ENCODE results near the gene EID3. TPM values are rescaled to one million over a fixed set of nuclear protein-coding genes. Genes with fewer than 3 reads are reported as not detected.

EID3 gene
- total RNA-seq, 2 donors from 2014 or later: 2.9 to 3.3 TPM

DNA sequence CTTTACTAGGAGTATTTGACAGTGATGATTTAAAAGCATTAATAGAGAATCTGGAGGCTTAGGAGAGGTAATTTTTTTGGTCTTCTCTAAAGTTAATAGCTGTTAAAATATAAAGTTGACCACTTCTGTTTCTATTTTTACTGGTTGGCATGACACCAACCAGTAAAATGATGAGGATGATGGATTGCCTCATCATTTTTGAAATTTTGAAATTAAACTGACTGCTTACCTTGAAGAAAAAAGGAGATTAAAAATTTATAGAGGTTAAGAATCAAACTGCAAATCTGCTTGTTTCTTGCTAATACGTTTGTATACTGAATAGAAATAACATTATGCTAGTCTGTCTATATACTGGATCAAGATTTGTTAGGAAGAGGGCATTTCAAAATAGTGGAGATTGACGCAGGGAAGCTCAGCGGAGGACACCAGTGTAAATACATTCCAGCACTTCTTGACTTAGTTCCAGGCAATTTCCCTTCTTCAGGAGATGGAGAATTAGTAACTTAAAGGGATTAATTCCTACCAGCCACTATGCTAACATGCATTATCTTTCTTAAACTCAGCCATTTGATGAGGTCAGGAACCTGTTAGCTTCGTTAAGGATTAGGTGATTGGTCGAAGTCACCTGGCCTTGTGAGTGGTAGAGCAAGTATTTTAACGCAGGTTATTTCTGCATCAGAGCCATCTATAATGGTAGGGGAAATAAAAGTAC lies 3.6 kb downstream of the EID3 start:
- Histone ChIP-seq H3K36me3 (peaks cover 38% of the 10 kb centered on the region), H3K9me3 (no peaks in the 10 kb centered on the region), H3K4me3 (no peak overlapping the region), H3K27me3 (no peaks in the 10 kb centered on the region), H3K27ac (no peak overlapping the region), H3K4me1 (peaks cover 0 to 62% of the 10 kb centered on the region in 2 donors)
- TF ChIP-seq, protein P1, sequence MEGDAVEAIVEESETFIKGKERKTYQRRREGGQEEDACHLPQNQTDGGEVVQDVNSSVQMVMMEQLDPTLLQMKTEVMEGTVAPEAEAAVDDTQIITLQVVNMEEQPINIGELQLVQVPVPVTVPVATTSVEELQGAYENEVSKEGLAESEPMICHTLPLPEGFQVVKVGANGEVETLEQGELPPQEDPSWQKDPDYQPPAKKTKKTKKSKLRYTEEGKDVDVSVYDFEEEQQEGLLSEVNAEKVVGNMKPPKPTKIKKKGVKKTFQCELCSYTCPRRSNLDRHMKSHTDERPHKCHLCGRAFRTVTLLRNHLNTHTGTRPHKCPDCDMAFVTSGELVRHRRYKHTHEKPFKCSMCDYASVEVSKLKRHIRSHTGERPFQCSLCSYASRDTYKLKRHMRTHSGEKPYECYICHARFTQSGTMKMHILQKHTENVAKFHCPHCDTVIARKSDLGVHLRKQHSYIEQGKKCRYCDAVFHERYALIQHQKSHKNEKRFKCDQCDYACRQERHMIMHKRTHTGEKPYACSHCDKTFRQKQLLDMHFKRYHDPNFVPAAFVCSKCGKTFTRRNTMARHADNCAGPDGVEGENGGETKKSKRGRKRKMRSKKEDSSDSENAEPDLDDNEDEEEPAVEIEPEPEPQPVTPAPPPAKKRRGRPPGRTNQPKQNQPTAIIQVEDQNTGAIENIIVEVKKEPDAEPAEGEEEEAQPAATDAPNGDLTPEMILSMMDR (IDR thresholded peaks at IDR 0.05): no peak
- DNase-seq (ENCODE audit: low spot score): no peak

DNA sequence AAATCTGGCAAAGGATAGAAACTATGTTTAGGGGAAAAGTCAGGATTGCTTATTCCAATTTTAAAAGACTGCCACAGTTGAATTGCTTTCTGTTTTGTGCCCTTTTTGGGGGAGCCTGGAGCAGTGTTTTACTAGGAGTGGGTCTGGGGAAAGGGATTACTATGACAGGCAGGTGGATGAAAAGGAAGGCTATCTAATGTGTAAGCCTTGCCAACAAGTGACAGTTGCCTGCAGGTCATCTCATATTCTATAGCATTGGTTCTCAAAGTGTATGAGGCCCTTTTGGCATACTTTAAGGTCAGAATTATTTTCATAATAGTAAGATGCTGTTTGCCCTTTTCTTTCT lies 4.1 kb downstream of the EID3 start:
- no peak overlapping the region for H3K27ac ChIP-seq
- peaks cover 43% of the 10 kb centered on the region for H3K36me3 ChIP-seq
- no peak for DNase-seq (ENCODE audit: low spot score)
- H3K9me3 ChIP-seq: no peaks in the 10 kb centered on the region
- H3K4me1 ChIP-seq: peaks cover 0 to 57% of the 10 kb centered on the region in 2 donors
- TF ChIP-seq, protein P1 (IDR thresholded peaks at IDR 0.05): no peak
- no peak overlapping the region for H3K4me3 ChIP-seq
- H3K27me3 ChIP-seq: no peaks in the 10 kb centered on the region

DNA sequence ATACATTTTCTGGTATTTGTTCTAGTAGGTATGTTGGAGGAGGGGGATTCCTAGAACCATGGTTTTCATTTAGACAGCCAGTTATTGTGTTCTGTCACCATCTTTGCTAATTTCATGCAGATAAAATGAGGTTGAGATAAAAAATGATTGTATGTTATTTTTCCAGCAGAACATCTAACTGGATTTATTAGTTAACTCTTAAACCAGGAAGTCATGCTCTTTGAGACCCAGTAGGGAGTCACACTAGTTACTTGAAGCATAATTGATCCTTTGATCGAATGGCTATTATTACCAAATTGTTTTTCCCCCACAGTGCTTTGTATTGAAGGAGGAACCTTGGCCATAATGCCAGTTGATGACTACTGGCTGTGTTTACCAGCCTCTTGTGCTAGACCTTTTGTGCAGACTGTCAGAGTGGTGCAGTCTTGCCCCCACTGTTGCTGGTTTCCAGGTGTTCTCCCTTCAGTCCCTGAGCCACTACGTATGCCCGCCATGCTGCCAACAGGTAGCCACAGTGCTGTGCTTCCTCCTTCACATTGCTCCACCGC lies 6.0 kb downstream of the EID3 start:
- H3K36me3 ChIP-seq: peaks cover 54% of the 10 kb centered on the region

DNA sequence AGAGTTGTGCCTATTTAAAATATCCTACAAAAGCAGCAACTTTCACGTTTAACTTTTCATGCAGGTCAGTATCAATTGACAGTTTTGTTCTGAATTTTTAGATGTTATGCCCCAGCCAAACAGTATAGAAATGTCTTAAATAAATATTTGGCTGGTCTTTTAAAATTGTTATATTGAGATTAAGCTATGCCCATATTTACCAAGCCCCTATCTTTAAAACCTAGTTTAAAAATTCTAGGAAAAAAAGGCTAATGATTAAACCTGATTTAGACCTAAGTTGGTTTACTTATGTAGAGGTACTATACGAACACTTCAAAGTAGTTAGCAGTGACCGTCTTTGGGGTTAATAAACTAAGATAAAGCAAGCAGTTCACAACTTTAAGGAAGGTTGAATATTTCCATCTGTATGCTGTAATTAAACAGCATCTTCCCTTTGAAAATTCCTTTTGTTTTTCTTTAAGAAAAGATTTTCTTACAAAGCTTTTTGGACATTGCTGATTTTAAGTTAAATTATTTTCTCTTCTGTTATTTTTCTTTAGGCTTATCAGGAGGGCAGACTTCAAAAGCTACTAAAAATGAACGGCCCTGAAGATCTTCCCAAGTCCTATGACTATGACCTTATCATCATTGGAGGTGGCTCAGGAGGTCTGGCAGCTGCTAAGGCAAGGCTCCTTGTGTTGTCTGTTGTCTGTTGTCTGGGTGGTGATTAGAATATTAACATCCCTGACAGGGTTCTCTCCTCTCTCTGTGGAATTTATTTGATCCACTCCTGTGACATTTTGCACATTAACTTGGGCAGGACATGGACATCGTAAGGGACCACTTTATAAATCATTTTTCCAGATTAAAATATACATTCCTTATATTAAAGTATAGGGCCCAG lies 7.5 kb downstream of the EID3 start:
- H3K4me1 ChIP-seq: peaks cover 0 to 26% of the 10 kb centered on the region in 2 donors
- peaks cover 67% of the 10 kb centered on the region for H3K36me3 ChIP-seq
- TF ChIP-seq, protein P1 (IDR thresholded peaks at IDR 0.05): no peak
- DNase-seq (ENCODE audit: low spot score): no peak
- no peaks in the 10 kb centered on the region for H3K27me3 ChIP-seq
- H3K4me3 ChIP-seq: no peak overlapping the region
- no peaks in the 10 kb centered on the region for H3K9me3 ChIP-seq
- H3K27ac ChIP-seq: no peak overlapping the region

More for the DNA sequence above, 6.0 kb downstream of the EID3 start:
- TF ChIP-seq, protein P1 (IDR thresholded peaks at IDR 0.05): no peak
- H3K27ac ChIP-seq: no peak overlapping the region
- DNase-seq (ENCODE audit: low spot score): no peak
- no peaks in the 10 kb centered on the region for H3K27me3 ChIP-seq
- peaks cover 0 to 40% of the 10 kb centered on the region in 2 donors for H3K4me1 ChIP-seq
- H3K4me3 ChIP-seq: no peak overlapping the region
- no peaks in the 10 kb centered on the region for H3K9me3 ChIP-seq

DNA sequence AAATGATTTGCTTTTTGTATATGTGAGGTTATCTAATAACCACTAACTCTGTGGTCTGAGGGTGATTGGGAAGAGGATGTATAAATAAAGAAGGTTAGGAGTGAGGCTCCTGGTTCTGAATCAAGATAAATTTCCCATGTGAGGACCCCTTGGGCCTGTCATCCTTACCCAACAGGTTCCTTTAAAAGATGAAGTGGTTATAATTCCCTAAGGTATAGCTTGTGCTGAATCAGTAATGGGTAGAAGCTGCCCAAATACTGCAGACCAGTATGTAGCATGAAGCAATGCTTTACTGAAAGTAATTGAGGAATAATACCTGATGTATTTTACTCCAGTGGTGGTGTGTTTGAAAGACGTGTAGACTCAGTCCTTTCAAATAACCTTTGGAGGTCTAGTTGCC lies 8.7 kb downstream of the EID3 start:
- H3K27ac ChIP-seq: no peak overlapping the region
- TF ChIP-seq, protein P1 (IDR thresholded peaks at IDR 0.05): no peak
- DNase-seq (ENCODE audit: low spot score): no peak
- no peak overlapping the region for H3K4me3 ChIP-seq
- no peaks in the 10 kb centered on the region for H3K9me3 ChIP-seq
- H3K36me3 ChIP-seq: peaks cover 79% of the 10 kb centered on the region
- no peaks in the 10 kb centered on the region for H3K27me3 ChIP-seq
- peaks cover 0 to 14% of the 10 kb centered on the region in 2 donors for H3K4me1 ChIP-seq

Measured in right atrium auricular region (tissue), 2 donors.